ENCODE measurements around the gene VSIG8.

VSIG8 gene

DNA sequence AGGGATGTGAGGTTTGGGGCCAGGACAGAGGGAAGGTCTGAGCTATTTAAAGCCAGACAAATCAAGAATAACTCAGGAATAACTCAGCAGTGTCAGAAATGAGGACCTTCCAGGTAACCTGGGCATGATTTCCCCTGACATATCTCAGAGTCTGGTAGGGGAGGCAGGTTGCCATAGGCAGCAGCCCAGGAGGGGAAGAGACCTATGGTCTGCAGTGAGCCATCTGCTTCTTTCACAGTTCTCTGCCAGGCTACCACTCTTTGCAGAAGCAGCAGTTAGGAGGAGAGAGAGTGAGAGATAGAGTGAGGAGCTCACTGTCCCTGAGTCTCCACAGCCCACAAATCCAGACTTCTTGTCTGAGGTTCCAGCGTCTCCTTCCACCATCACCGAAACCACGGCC is 6.3 kb upstream of the VSIG8 start:
- Histone ChIP-seq H4K91ac (ENCODE audit: low read length) (no peak overlapping the region), H3K79me1 (replicated peaks; ENCODE audit: low read length, poor library complexity, severe bottlenecking) (no peaks in the 10 kb centered on the region), H4K8ac (ENCODE audit: low read length) (no peak overlapping the region), H3K9me3 (ENCODE audit: control insufficient read depth, low read length) (no peaks in the 10 kb centered on the region), H3K27me3 (ENCODE audit: control insufficient read depth in 1 of 2, insufficient read depth in 1 of 2, low read length in 2 of 2) (no peaks in the 10 kb centered on the region), H2AFZ (ENCODE audit: low read depth, low read length) (no peak overlapping the region), H2AK5ac (ENCODE audit: low read length, severe bottlenecking) (peak overlapping the region; percentile 74), H2BK15ac (ENCODE audit: low read depth, poor library complexity, severe bottlenecking) (no peak overlapping the region), H2BK120ac (ENCODE audit: low read depth, low read length) (no peak overlapping the region), H3K23ac (ENCODE audit: low read length in 2 of 2) (no peak overlapping the region), H3K9ac (ENCODE audit: low read length) (no peak overlapping the region), H3K36me3 (ENCODE audit: control insufficient read depth in 1 of 2, insufficient read depth in 2 of 2, low read depth in 1 of 2, low read length in 2 of 2) (peaks cover 0 to 9% of the 10 kb centered on the region in 2 experiments), H2BK12ac (ENCODE audit: low read length in 2 of 2) (peak overlapping the region in 1 of 2 experiments; percentile 59), H2BK5ac (ENCODE audit: low read depth, low read length, poor library complexity, severe bottlenecking) (no peak overlapping the region), H3K4ac (ENCODE audit: low read depth in 1 of 2, low read length in 2 of 2) (no peak overlapping the region), H3K27ac (ENCODE audit: low read length, poor library complexity, severe bottlenecking) (peak overlapping the region; percentile 46), H3K4me1 (ENCODE audit: control insufficient read depth, insufficient read depth, low read depth, low read length) (peaks cover 26% of the 10 kb centered on the region), H3K4me3 (ENCODE audit: insufficient read depth in 1 of 2, low read depth in 1 of 2, low read length in 2 of 2) (no peak overlapping the region), H3K4me2 (ENCODE audit: low read length, poor library complexity, severe bottlenecking) (no peak overlapping the region), H3K18ac (ENCODE audit: low read depth in 1 of 2, low read length in 2 of 2) (peak overlapping the region in 1 of 2 experiments; percentile 3), H3K14ac (ENCODE audit: low read length in 2 of 2) (no peak overlapping the region)
- WGBS = 100% methylated on average over 1 of the region's 3 CpGs
- DNase-seq = no peak

DNA sequence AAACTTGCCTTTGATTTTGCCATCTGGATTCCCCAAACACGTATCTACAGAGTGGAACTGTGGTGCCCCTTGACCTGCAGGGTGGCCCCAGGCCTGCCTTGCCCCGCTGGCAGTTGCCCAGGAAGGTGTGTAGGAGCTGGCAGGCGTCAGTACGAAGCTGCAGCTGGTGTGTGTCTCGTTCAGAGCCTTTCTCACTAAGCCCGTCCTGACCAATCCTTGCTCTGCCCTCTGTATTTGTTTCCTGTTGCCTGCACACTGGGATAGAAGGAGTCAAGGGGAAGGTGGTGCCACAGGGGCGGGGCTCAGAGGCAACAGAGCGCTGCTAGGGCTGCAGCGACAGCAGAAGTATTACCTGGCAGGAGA is 5.2 kb upstream of the VSIG8 start:
- Histone ChIP-seq H3K9me3 (ENCODE audit: control insufficient read depth, low read length) (no peaks in the 10 kb centered on the region), H2BK5ac (ENCODE audit: low read depth, low read length, poor library complexity, severe bottlenecking) (no peak overlapping the region), H2BK120ac (ENCODE audit: low read depth, low read length) (no peak overlapping the region), H3K4me3 (ENCODE audit: insufficient read depth in 1 of 2, low read depth in 1 of 2, low read length in 2 of 2) (no peak overlapping the region), H4K8ac (ENCODE audit: low read length) (no peak overlapping the region), H3K14ac (ENCODE audit: low read length in 2 of 2) (no peak overlapping the region), H3K27ac (ENCODE audit: low read length, poor library complexity, severe bottlenecking) (no peak overlapping the region), H2BK12ac (ENCODE audit: low read length in 2 of 2) (peak overlapping the region in 1 of 2 experiments; percentile 55), H3K9ac (ENCODE audit: low read length) (no peak overlapping the region), H3K79me1 (replicated peaks; ENCODE audit: low read length, poor library complexity, severe bottlenecking) (no peaks in the 10 kb centered on the region), H2AK5ac (ENCODE audit: low read length, severe bottlenecking) (no peak overlapping the region), H3K23ac (ENCODE audit: low read length in 2 of 2) (peak overlapping the region in 1 of 2 experiments; percentile 14), H3K36me3 (ENCODE audit: control insufficient read depth in 1 of 2, insufficient read depth in 2 of 2, low read depth in 1 of 2, low read length in 2 of 2) (peaks cover 0 to 4% of the 10 kb centered on the region in 2 experiments), H3K4me1 (ENCODE audit: control insufficient read depth, insufficient read depth, low read depth, low read length) (peaks cover 25% of the 10 kb centered on the region), H2AFZ (ENCODE audit: low read depth, low read length) (no peak overlapping the region), H3K4me2 (ENCODE audit: low read length, poor library complexity, severe bottlenecking) (no peak overlapping the region), H3K27me3 (ENCODE audit: control insufficient read depth in 1 of 2, insufficient read depth in 1 of 2, low read length in 2 of 2) (no peaks in the 10 kb centered on the region), H2BK15ac (ENCODE audit: low read depth, poor library complexity, severe bottlenecking) (no peak overlapping the region), H4K91ac (ENCODE audit: low read length) (no peak overlapping the region), H3K4ac (ENCODE audit: low read depth in 1 of 2, low read length in 2 of 2) (no peak overlapping the region), H3K18ac (ENCODE audit: low read depth in 1 of 2, low read length in 2 of 2) (no peak overlapping the region)
- WGBS = 55% methylated on average over 8 of the region's 9 CpGs
- DNase-seq = peak; percentile 41

DNA sequence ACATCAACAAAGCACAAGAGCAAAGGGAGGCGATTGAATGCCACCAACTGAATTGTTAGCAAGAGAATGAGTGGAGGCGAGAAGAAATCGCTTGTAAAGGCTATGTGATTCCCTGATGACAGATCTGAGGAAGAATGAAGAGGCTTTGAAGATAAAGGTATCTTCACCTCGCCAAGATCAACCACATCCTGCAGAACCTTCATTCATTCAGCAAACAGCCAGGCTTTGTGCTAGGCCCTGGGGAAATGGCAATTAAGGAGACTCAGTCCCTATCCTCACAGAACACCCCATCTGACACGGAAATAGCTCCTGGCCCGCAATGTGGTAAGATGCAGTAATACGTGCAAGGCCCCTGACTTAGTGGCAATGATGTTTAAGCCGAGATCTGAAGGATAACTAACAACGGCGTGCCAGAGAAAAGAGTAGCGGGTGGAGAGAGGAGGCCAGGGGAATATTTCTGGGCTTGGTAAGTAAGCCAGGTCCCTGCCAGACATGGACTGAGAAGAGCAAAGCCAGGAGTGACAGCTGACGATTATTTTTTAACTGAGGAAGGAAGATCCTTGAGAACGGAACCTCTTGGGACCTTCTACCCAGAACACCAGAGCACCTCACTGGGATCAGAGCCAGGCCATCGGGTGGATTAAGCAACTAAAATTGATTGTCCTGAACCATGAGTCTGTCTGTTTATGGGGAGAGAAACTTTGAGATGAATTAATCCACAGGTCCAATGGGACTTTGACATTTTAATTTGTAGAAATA is 4.6 kb upstream of the VSIG8 start:
- WGBS = 84% methylated on average over 12 of the region's 14 CpGs
- Histone ChIP-seq H2BK12ac (ENCODE audit: low read length in 2 of 2) (no peak overlapping the region), H2AFZ (ENCODE audit: low read depth, low read length) (no peak overlapping the region), H3K9ac (ENCODE audit: low read length) (no peak overlapping the region), H2BK120ac (ENCODE audit: low read depth, low read length) (no peak overlapping the region), H3K4me3 (ENCODE audit: insufficient read depth in 1 of 2, low read depth in 1 of 2, low read length in 2 of 2) (no peak overlapping the region), H3K27ac (ENCODE audit: low read length, poor library complexity, severe bottlenecking) (no peak overlapping the region), H3K27me3 (ENCODE audit: control insufficient read depth in 1 of 2, insufficient read depth in 1 of 2, low read length in 2 of 2) (no peaks in the 10 kb centered on the region), H3K4me1 (ENCODE audit: control insufficient read depth, insufficient read depth, low read depth, low read length) (peaks cover 25% of the 10 kb centered on the region), H3K36me3 (ENCODE audit: control insufficient read depth in 1 of 2, insufficient read depth in 2 of 2, low read depth in 1 of 2, low read length in 2 of 2) (peaks cover 0 to 4% of the 10 kb centered on the region in 2 experiments), H3K9me3 (ENCODE audit: control insufficient read depth, low read length) (no peaks in the 10 kb centered on the region), H3K4ac (ENCODE audit: low read depth in 1 of 2, low read length in 2 of 2) (no peak overlapping the region), H3K23ac (ENCODE audit: low read length in 2 of 2) (no peak overlapping the region), H3K4me2 (ENCODE audit: low read length, poor library complexity, severe bottlenecking) (no peak overlapping the region), H4K91ac (ENCODE audit: low read length) (no peak overlapping the region), H2BK15ac (ENCODE audit: low read depth, poor library complexity, severe bottlenecking) (no peak overlapping the region), H3K79me1 (replicated peaks; ENCODE audit: low read length, poor library complexity, severe bottlenecking) (no peaks in the 10 kb centered on the region), H2BK5ac (ENCODE audit: low read depth, low read length, poor library complexity, severe bottlenecking) (no peak overlapping the region), H3K14ac (ENCODE audit: low read length in 2 of 2) (no peak overlapping the region), H3K18ac (ENCODE audit: low read depth in 1 of 2, low read length in 2 of 2) (no peak overlapping the region), H2AK5ac (ENCODE audit: low read length, severe bottlenecking) (no peak overlapping the region), H4K8ac (ENCODE audit: low read length) (no peak overlapping the region)
- no peak for DNase-seq

DNA sequence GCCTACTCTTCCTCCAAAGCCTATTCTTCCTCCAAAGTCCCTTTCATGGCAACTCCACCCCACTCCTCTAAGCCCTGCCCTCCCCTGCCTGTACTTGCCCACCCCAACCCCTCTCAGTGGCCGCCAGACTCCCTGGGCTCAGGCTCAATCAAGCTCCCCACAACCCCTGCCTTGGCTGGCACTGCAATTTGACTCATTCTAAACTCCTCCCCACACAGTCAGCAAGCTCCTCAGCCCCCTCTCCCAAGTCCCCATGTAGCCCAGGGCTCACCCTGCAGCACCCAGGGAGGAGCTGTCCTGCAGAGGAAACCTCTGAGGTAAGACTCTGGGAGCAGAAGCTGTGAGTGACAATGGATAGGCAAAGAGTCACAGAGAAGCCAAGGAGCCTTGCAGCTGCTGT is 3.6 kb upstream of the VSIG8 start:
- no peak overlapping the region for H2AK5ac ChIP-seq (ENCODE audit: low read length, severe bottlenecking)
- WGBS = 92% methylated on average over 1 of the region's 1 CpG
- no peak overlapping the region for H2BK15ac ChIP-seq (ENCODE audit: low read depth, poor library complexity, severe bottlenecking)

More for the DNA sequence above, 3.6 kb upstream of the VSIG8 start:
- H3K79me1 ChIP-seq (replicated peaks; ENCODE audit: low read length, poor library complexity, severe bottlenecking) = no peaks in the 10 kb centered on the region
- peaks cover 0 to 10% of the 10 kb centered on the region in 2 experiments for H3K36me3 ChIP-seq (ENCODE audit: control insufficient read depth in 1 of 2, insufficient read depth in 2 of 2, low read depth in 1 of 2, low read length in 2 of 2)
- H4K8ac ChIP-seq (ENCODE audit: low read length) = no peak overlapping the region
- H3K9me3 ChIP-seq (ENCODE audit: control insufficient read depth, low read length) = no peaks in the 10 kb centered on the region
- no peaks in the 10 kb centered on the region for H3K27me3 ChIP-seq (ENCODE audit: control insufficient read depth in 1 of 2, insufficient read depth in 1 of 2, low read length in 2 of 2)
- no peak overlapping the region for H3K14ac ChIP-seq (ENCODE audit: low read length in 2 of 2)
- no peak overlapping the region for H3K23ac ChIP-seq (ENCODE audit: low read length in 2 of 2)
- H3K9ac ChIP-seq (ENCODE audit: low read length) = no peak overlapping the region
- no peak for DNase-seq
- no peak overlapping the region for H3K4me3 ChIP-seq (ENCODE audit: insufficient read depth in 1 of 2, low read depth in 1 of 2, low read length in 2 of 2)
- H3K4me1 ChIP-seq (ENCODE audit: control insufficient read depth, insufficient read depth, low read depth, low read length) = peaks cover 25% of the 10 kb centered on the region
- H2BK5ac ChIP-seq (ENCODE audit: low read depth, low read length, poor library complexity, severe bottlenecking) = no peak overlapping the region
- no peak overlapping the region for H2BK120ac ChIP-seq (ENCODE audit: low read depth, low read length)
- no peak overlapping the region for H3K18ac ChIP-seq (ENCODE audit: low read depth in 1 of 2, low read length in 2 of 2)
- H3K27ac ChIP-seq (ENCODE audit: low read length, poor library complexity, severe bottlenecking) = no peak overlapping the region
- H2BK12ac ChIP-seq (ENCODE audit: low read length in 2 of 2) = no peak overlapping the region
- H4K91ac ChIP-seq (ENCODE audit: low read length) = no peak overlapping the region
- no peak overlapping the region for H3K4ac ChIP-seq (ENCODE audit: low read depth in 1 of 2, low read length in 2 of 2)
- no peak overlapping the region for H2AFZ ChIP-seq (ENCODE audit: low read depth, low read length)
- H3K4me2 ChIP-seq (ENCODE audit: low read length, poor library complexity, severe bottlenecking) = no peak overlapping the region
